ENCODE results near the gene PNRC2.

DNA sequence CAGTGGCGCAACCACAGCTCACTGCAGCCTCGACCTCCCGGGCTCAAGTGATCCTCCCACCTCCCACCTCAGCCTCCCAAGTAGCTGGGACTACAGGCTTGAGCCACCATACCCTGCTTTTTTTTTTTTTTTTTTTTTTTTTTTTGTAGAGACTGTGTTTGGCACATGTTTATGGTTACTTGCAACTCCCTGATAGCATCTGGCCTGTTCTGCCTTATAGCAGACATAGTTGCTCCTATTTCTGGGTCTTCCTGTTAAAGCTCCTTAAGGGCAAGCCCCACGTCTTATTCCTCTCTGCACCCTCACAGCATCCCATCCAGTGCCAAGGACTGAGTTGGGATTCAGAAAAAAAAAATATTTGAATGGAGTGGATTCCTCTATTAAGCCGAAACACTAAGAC is 29.4 kb upstream of the PNRC2 start:
- TF ChIP-seq POLR2A (IDR thresholded peaks at IDR 0.05), result no peak
- TF ChIP-seq, protein P1, sequence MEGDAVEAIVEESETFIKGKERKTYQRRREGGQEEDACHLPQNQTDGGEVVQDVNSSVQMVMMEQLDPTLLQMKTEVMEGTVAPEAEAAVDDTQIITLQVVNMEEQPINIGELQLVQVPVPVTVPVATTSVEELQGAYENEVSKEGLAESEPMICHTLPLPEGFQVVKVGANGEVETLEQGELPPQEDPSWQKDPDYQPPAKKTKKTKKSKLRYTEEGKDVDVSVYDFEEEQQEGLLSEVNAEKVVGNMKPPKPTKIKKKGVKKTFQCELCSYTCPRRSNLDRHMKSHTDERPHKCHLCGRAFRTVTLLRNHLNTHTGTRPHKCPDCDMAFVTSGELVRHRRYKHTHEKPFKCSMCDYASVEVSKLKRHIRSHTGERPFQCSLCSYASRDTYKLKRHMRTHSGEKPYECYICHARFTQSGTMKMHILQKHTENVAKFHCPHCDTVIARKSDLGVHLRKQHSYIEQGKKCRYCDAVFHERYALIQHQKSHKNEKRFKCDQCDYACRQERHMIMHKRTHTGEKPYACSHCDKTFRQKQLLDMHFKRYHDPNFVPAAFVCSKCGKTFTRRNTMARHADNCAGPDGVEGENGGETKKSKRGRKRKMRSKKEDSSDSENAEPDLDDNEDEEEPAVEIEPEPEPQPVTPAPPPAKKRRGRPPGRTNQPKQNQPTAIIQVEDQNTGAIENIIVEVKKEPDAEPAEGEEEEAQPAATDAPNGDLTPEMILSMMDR (IDR thresholded peaks at IDR 0.05), result no peak

Measured in lower leg skin (tissue), 3 donors.